NCI-H748 treated with DMSO at 0.1 percent for 48 hours (cell line): ENCODE results near the gene MB21D2.

Experiments
- DNase-seq: peaks from one replicate; lab custom pipeline; 2025; lab: John Stamatoyannopoulos, UW

Gene MB21D2

DNA sequence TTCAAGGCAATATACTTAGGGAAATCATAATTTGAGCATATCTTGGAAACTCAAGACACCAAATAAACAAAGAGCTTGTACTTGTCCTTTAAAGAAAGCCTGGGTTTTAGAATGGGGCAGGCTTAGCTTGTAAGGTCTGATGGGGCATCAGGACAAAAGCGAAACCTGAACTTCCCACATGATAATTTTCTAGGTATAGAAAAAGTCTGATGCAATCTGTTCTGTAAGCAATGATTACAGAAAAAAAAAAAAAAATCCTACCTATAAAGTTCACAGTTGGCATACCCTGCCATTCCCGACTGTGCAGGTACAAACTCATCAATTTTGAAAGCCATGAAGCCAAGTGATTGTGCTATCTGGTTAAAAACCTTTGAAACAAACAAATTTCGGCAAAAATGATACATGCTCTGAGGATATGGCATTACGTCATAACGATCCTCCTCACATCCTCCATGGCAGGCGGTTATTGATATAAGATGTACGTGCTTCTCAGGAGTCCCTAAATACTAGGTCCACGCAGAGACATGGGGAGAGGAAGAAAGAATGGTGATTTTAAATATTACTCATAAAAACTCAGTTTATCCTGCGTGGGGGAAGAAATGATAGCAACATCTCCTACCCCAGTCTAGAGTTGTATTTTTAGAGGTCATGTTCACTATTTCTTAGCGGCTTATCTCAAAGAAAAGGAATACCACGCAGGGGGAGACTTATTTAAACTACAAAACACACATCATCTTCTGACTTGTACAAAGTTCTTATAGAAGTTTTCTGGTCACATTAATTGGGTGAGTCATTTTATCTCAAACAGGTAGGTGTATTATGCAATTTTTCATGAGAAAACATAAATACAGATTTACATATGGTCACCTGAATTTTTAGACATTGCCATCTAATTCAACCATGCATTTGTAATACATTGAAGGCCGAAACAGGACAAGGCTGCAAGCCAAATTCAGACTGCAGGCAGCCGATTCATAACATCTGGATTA lies 27.0 kb downstream of the MB21D2 start:
- DNase-seq = no peak

DNA sequence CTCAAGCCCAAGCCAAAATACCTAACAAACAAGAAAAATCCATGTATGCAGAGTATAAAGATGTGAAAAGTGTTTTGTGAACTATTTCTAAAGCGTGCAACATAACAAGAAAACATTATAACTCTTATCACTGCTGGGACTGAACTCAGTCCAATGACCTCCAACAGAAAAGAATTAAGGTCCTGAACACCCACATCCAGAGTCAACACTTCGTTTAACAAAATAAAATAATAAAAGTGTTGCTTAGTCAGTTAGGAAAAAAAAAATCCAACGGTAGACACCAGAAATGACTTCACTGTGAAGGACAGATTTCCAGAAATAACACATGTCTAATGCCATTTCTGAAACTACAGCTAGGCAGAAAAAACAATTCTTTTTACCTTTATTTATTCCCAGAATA lies 28.0 kb downstream of the MB21D2 start:
- no peak for DNase-seq

DNA sequence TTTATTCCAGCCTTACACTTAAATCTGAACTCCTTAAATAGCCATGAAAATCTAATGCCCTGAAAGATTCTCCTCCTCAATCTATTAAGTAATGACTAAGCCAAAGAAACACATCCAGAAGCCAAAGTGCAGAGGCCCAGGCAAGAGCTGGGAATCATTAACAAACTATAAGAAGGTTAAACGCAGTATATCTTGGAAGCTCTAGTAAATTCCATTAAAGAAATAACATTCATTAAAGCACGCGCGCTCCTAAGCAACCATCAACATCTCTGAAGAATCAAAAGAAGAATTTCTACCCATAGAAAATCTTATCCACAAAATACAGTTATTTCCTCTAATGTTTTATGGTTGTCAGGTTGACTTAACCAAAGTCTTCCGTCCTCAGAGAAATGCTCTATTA lies 29.5 kb downstream of the MB21D2 start:
- DNase-seq = no peak

DNA sequence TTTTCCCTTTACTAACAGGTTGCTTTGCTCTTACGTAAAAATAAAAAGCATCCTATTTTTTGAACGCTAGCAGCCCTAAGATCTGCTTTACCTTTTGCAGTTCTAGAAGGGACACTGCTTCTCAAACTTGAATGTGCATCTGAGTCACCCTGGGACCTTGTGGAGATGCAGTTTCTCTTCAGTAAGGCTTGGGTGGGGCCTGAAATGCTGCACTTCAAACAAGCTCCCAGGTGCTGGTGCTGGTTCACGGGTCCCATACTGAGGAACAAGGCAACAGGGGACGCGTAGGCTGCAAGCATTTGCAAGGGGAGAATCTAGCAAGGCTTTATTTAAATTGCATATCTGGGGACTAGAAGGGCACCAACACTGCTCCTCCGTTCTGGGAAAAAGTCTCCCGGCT lies 30.0 kb downstream of the MB21D2 start:
- DNase-seq = no peak

DNA sequence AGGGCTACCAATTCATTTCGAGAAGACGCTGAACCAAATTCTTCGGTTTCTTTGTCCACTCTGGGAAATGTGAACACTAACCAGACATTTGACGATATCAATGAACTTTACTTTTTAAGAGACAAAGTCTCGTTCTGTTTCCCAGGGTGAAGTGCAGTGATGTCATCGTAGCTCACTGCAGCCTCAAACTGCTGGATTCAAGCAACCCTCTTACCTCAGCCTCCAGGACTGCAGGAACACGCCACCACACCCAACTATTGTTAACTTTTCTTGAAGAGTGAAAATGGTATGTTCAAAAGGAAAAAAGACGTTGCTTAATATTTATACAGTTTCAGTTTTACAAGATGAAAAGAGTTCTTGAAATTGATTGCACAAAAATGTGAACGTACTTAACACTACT lies 30.6 kb downstream of the MB21D2 start:
- no peak for DNase-seq

DNA sequence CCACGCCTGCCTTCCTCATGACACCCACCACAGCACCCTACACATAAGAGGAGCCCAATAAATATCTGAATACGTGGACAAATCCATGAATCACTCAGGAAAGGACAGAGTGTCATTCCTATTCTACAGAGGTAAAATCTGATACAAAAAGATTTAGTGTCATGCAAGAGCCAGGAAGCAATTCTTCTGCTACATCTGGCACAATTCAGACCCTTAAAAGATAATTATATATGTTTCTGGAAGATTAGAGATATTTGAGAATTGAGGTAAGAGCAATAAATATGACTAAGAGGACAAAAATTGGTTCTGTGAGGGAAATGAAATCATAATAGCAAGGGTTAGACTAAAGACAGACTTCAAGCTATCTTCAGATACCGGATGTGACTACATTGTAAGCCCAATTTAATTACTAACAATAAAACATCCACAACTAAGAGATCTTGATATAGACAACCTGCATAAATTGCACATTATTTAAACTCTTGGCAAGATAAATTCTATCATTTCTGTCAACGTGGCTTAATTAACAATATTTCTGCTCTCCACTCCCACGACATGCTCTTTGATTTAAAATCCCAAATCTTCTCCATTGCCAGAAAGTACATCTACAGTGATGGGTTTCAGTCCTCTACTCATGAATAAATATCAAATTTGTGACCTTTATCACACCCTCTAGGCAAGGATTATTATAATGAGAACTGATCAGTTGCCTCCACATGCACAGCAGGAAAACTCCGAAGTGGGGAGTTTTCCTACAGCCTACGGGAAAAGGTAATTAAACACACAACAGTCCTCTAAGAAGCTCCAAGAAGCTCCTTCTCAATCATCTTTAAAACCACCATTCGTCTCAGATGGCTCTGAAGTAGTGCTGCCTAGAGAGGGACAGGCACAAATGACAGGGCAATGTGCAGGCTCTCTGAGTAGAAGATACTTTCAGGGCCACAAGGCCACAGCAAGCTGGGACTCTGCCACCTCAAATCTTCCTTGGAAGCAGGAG lies 32.6 kb downstream of the MB21D2 start:
- DNase-seq = no peak

DNA sequence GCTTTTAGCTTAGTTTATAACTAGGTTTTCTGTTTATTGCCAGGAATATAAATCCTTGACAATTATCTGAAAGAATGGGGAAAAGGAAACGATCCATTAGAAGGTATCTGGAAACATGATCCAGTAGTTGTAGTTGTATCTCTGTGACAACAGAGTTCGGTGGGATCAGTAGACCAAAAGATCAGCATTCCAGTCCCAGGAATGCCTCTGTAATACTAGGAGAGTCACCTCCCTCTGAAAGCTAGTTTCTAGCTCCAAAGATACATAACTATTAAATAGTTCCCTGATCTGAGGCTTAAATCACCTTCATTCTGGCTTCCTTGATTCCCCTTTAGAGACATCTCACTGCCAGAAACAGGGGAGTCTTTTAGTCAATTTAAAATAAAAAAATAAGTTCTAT lies 34.1 kb downstream of the MB21D2 start:
- DNase-seq = no peak

DNA sequence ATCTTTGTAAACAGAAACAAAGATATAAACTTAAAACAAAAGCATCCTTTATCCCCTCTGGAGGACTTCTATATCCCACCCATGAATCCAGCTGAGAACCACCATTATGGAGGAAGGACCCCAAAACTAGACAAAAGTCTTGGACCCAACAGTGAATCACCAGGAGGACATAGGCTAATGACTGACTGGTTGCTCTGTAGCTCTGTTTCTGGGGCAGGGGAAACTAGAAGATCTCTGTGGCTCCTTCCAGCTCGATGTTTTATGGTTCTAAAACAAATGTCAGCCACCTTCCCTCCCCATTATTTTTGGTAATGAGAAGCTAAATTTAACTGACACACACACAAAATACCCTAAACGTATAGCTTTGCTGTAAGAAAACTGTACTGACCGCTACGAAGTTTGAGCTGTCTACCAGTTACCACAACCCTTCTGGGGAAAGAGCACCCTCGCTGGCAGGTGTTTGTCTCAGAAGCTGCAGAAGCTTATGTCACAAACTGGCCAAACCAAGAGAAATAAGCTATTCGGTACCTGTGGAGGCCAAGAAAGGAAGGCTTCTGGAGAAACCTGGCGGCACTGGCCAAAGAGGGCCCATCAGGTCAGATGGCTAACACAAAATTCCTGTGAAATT lies 36.4 kb downstream of the MB21D2 start:
- no peak for DNase-seq

DNA sequence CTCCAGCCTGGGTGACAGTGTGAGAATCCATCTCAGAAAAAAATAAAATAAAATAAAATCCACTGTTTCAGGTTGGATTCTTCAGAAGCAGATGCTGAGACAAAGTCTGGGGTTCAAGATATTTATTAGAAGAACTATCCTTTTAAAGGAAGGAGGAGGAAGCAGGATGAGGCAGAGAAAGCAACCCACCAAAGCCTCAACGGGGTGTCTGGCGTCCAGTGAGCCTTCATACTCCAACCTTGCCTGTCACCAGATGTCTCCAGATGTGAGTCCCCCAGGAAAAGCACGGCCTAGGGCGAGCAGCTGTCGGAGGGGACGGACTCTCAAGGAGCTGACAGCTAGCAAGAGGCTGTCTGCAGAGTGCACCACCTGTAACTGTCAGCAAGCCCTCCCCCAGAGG lies 37.3 kb downstream of the MB21D2 start:
- DNase-seq = no peak

DNA sequence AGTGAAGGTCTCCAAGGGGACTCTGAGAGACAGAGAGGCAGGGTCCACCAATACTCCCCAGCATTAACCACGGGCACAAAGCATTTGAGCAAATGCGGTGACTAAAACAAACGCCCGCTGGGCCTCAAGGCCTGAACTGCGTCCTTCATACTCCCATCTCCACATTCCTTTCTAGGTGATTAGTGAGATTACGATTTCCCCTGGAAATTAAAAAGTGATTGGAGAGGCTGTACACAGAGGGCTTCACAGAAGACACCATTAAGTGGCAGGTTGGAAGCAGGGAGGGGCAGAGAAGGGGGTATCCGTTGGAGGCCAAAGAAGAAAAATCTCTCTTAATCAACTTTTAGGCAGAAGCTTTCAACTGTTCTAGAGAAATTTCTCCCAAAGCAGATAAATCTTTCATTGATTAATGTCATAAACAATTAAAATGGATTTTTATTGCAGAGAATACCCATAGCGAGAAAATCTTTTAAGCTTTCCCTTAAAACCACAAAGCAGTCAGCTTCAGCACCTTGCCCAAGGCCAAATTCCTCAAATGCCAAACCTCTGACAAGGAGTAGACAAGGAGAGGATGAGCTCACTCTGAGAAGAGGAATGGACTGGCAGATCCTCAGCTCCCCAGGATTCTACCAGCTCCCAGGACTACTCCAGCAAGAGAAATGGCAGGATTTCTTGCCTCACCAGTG lies 38.2 kb downstream of the MB21D2 start:
- DNase-seq = no peak

DNA sequence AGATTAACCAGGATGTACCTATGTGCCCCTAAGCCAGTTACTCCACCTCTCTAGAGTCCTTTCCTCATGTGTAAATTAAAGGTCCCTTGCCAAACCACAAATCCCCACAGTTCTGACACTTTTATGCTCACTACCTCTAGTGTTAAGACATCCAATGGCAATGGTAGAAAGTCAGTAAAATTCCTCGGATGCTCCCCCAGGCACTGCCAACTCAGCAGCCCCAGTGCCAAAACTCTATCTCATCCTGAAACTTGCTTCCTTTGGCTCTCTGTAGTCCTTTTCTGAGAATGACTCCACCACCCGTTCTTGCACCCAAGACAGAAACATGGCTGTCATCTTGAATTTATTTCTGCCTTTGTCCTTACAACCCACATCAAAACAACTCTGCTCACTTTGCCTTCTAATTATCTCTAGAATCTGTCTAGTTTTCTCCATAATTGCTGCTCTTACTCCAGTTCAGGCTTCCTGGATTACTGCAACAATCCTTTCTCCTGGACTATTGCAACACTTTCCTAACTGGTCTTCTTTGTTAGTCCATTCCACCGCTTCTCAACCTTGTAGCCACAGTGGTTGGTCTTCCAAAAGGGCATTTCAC lies 41.6 kb downstream of the MB21D2 start:
- DNase-seq = no peak

DNA sequence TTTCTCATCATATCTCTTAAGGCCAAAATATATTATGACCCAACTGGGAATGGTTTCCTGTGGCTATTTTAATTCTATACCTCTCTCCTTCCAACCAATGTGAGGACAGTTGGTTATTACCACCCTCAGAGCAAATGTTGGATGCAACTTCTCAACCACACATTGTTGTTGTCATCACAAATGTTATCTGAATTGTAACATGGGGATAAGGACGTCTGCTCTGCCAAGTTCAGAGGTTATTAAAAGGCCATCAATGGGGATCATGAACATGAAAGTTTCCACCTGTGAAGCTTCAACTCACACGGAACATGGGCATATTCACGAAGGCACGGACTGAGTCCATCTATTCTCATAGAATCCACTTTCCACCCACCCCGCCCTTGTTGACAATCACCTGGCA lies 46.8 kb downstream of the MB21D2 start:
- DNase-seq = no peak

DNA sequence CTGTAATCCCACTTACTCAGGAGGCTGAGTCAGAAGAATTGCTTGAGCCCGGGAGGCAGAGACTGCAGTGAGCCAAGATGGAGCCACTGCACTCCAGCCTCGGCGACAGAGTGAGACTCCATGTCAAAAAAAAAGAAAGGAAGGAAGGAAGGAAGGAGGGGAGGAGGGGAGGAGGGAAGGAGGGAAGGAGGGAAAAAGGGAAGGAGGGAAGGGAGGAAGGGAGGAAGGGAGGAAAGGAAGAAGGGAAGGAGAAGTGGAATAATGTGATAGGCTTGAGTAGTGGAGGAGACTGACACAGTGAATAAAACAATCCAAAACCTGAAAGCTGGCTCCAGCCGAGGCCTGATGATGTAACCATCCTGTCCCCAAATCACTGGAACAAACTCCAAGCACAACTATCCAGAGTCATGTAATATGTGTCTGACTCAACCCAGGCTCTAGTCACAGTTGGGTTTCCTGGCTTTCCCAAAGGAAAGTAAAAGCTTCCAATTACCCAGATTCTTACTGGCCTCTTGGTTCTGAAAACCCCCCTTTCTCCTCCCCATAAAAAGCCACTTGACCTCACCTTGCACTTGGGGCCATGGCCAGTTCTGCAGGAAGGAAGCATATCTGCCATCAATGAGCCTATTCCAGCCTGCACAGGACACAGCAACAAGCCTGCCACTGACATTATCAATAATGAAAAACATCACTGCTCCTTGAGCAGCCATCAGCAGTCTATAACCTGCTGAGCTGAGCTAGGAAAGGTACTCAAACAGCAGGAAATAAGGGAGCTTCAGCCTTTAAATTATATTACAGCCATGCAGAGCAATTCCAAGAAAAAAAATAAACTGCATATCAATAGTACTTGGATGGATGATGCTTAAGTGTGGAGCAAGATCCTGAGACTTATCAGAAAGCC lies 48.3 kb downstream of the MB21D2 start:
- no peak for DNase-seq

DNA sequence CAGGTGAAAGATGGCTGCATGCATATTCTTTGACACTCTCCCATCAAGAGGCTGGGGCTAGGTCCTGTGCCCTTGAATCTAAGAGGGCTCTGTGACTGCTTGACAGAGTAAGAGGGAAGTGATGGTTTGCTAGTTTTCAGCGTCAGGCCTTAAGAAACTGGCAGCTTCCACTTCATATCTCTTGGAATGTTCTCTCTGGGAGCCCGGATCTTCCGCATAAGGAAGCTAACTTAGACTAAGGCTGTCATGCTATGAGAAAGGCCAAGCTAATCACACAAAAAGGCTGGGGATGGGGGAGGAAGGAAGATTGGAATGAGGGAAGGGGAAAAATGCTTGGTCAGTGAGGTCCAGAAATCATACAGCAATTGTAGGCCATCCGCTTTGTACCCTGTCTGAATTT lies 50.0 kb downstream of the MB21D2 start:
- no peak for DNase-seq

DNA sequence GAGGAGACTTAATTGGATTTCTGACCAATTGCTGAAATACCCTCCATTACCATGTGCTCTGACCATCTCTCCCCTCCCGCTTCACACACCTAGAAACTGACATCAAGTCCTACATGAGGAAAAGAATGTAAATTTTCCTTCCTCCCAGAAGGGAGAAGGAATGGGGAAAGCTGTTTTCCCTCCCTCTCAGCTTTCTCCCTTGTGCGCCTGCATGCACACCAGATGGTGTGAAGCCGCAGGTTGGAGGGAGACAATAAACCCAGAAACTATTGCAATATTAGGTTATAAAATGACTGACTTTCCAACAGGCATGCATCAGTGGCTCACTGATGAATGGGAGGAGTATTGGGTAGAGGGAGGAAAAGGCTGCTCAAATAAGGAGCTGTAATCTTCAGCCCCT lies 50.9 kb downstream of the MB21D2 start:
- DNase-seq = no peak

DNA sequence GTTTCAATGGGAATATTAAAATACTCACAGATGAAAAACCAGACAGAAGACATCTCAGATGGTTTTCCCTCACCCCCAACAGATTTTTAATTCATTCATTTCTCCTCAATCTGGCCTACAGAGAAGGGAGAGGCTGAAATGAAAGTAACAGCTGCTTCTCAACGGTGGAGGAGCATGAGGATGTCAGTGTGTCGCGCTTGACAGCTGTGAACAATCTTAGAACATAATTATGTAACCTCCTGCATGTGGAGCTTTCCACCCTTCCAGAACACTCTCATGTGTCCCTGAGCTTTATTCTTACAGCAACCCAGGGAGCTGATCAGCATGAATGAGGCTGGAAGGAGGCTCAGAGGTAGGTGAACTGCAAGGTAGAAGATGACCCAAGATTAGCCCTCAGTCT lies 52.7 kb downstream of the MB21D2 start:
- DNase-seq = no peak

DNA sequence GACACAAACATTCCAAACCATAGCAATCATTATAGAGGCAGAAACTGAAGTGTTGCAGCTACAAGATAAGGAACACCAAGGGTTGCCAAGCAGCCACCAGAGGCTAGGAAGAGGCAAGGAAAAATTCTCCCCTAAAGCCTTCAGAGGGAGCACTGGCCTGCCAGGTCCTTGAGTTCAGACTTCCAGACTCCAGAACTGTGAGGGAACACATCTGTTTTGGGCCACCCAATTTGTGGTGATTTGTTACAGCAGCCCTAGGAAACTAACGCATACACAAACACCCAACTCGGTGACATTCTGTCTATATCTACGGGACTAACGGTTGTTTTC lies 54.6 kb downstream of the MB21D2 start:
- DNase-seq = no peak

DNA sequence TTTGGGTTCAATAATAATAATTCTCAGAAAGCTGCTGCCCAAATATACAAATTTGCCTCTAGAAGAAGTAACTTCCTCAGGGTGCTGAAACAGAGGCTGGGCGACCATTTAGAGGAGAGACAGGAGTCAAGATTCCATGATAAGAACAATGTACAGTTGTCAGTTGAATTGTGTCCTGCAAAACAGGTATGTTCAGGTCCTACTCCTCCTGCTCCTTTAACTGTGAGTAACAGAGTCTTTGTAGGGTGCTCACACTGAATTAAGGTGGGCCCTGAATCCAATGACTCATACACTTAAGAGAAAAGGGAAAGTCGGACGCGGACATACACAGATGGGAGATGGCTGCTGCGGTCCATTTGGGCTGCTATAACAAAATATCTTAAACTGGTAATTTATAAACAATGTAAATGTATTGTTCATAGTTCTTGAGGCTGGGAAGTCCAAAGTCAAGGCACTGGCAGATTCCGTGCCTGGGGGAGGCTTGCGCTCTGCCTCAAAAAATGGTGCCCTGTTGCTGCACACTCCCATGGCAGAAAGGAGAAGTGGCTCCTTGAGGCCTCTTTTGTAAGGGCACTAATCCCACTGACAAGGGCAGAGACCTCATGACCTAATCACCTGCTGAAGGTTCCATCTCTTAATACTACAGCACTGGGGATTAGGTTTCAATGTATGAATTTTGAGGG lies 55.1 kb downstream of the MB21D2 start:
- no peak for DNase-seq

DNA sequence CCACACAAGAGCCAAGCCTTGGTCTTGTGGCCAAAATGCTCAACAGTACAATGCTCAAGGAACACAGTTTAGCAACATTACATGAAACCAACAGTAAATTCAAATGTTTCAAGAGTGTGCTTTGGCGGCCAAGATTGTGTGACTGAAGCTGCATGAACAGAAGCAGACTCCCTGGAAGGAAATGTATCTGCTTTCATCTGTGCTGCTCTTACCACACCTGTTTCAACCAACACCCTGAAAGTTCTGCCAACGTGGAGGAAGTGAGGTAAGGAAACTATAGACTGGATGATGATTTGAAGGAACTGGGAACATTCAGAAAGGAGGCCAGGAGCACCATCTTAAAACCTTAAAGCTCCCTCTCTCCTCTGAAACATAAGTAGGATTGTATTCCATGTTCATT lies 55.7 kb downstream of the MB21D2 start:
- DNase-seq = no peak

DNA sequence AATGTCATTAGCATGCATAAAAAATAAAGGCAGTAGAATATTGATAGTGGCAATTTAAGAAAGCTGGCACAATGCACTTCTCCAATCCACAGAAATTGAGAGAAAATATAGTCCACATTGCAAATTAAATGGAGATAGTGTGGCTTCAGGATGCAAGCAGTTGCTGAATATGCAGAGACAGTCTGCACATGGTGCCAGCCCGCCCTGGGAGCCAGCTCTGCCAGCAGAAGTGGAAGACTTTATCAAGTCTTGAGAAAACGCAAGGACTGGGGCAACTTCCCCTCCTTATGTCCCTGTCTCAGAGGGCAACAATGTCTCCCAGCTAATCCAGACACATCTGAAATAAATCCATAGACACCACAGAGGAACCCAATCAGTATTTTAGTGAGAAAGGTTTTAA lies 57.2 kb downstream of the MB21D2 start:
- no peak for DNase-seq
